Medulla oblongata (tissue), 1 donor: ENCODE results near the gene AGT.
"Not testable (repeated sequence)": the region's sequence is repeated elsewhere in the genome, so short reads cannot be mapped to it uniquely, and the experiment has no call there.

Source experiments
- DNase-seq: peaks from one replicate; pipeline ENCODE4 v3.0.0-alpha.2; 2015; ENCODE audit errors: extremely low spot score

AGT gene

GRCh38 chr1:230744382-230744781, 30.5 kb upstream of the AGT start:
- no peak for DNase-seq

- DNase-seq, result no peak
Observed at GRCh38 chr1:230743899-230744298, 30.0 kb upstream of the AGT start.

GRCh38 chr1:230739564-230740290, 25.8 kb upstream of the AGT start:
- no peak for DNase-seq

GRCh38 chr1:230737622-230738262, 23.8 kb upstream of the AGT start:
- DNase-seq, result no peak

GRCh38 chr1:230735447-230735846, 21.5 kb upstream of the AGT start:
- DNase-seq, result no peak

GRCh38 chr1:230730977-230731376, 17.1 kb upstream of the AGT start:
- no peak for DNase-seq

GRCh38 chr1:230728710-230729392, 14.9 kb upstream of the AGT start:
- DNase-seq, result peak; percentile 64

GRCh38 chr1:230725256-230726012, 11.5 kb upstream of the AGT start:
- DNase-seq, result no peak

GRCh38 chr1:230721849-230722522, 8.1 kb upstream of the AGT start:
- DNase-seq, result not testable (repeated sequence)

GRCh38 chr1:230717251-230717650, 3.3 kb upstream of the AGT start:
- DNase-seq, result no peak

GRCh38 chr1:230716453-230716852, 2.5 kb upstream of the AGT start:
- not testable (repeated sequence) for DNase-seq

GRCh38 chr1:230715510-230715909, 1.6 kb upstream of the AGT start:
- no peak for DNase-seq

- DNase-seq, result no peak
Observed at GRCh38 chr1:230713547-230713914, 391 bp downstream of the AGT start.

GRCh38 chr1:230713138-230713537, 784 bp downstream of the AGT start:
- DNase-seq, result no peak

GRCh38 chr1:230712470-230712942, 1.4 kb downstream of the AGT start:
- DNase-seq, result no peak

GRCh38 chr1:230711245-230711644, 2.7 kb downstream of the AGT start:
- DNase-seq, result no peak

- no peak for DNase-seq
Observed at GRCh38 chr1:230710543-230710904, 3.4 kb downstream of the AGT start.

GRCh38 chr1:230709619-230710542, 4.0 kb downstream of the AGT start:
- no peak for DNase-seq

- DNase-seq, result peak; percentile 45
Observed at GRCh38 chr1:230708631-230709580, 5.0 kb downstream of the AGT start.
